Measurements from ENCODE around the gene CTNND1. TPM values are rescaled to one million over a fixed set of nuclear protein-coding genes. Genes with fewer than 3 reads are reported as not detected.

The CTNND1 gene
- total RNA-seq, 1 experiment from 2014 or later: 174 TPM

GRCh38 chr11:57802411-57802810 lies 40.8 kb downstream of the CTNND1 start:
- Histone ChIP-seq H3K9me3 (ENCODE audit: low read depth, low read length, poor library complexity, severe bottlenecking) (no peaks in the 10 kb centered on the region), H3K4me3 (ENCODE audit: low read depth, low read length, poor library complexity, severe bottlenecking) (no peak overlapping the region), H3K27me3 (replicated peaks; ENCODE audit: insufficient read depth, low read depth, low read length, poor library complexity) (no peaks in the 10 kb centered on the region), H3K36me3 (ENCODE audit: insufficient read depth, low read length, poor library complexity, severe bottlenecking) (peaks cover 72% of the 10 kb centered on the region), H3K4me1 (ENCODE audit: insufficient read depth, low read length, poor library complexity, severe bottlenecking) (peaks cover 17% of the 10 kb centered on the region), H3K27ac (ENCODE audit: low read depth, low read length, poor library complexity, severe bottlenecking) (no peak overlapping the region)
- POLR2A ChIA-PET (ENCODE audit: low non-redundant PET): no interaction called here
- CTCF ChIA-PET: interaction anchor here (1.1 to 4.6 kb wide), 3 partner anchors 42 to 54 kb away, joined by 4 to 89 read pairs (median 30); partner anchors contain the start of genes BTBD18 and CTNND1
- no peak for DNase-seq (ENCODE audit: low spot score)
- intact Hi-C loops (cut with micrococcal nuclease; ENCODE audit: unreplicated experiment): loop anchor here (5.0 to 10.0 kb wide), 3 partner anchors 235 to 722 kb away; partner anchors contain the start of gene UBE2L6
- no TSS peak for BruUV-seq (replicated peaks)
- TF ChIP-seq EZH2 (IDR thresholded peaks at IDR 0.05; ENCODE audit: borderline replicate concordance, low read depth, low read length, poor library complexity, severe bottlenecking) (no peak), CTCF (conservative IDR thresholded peaks at IDR 0.05; ENCODE audit: low read depth, low read length) (no peak)

GRCh38 chr11:57804466-57804865 lies 42.9 kb downstream of the CTNND1 start:
- ChIA-PET POLR2A (ENCODE audit: low non-redundant PET) (no interaction called here), CTCF (no interaction called here)
- intact Hi-C loops (cut with micrococcal nuclease; ENCODE audit: unreplicated experiment): loop anchor here (5.0 to 10.0 kb wide), 3 partner anchors 237 to 720 kb away; partner anchors contain the start of gene UBE2L6
- H3K36me3 ChIP-seq (ENCODE audit: insufficient read depth, low read length, poor library complexity, severe bottlenecking): peaks cover 79% of the 10 kb centered on the region
- DNase-seq (ENCODE audit: low spot score): no peak
- peaks cover 17% of the 10 kb centered on the region for H3K4me1 ChIP-seq (ENCODE audit: insufficient read depth, low read length, poor library complexity, severe bottlenecking)
- TF ChIP-seq EZH2 (IDR thresholded peaks at IDR 0.05; ENCODE audit: borderline replicate concordance, low read depth, low read length, poor library complexity, severe bottlenecking): no peak
- no peak for TF ChIP-seq CTCF (conservative IDR thresholded peaks at IDR 0.05; ENCODE audit: low read depth, low read length)
- no TSS peak for BruUV-seq (replicated peaks)
- no peak overlapping the region for H3K27ac ChIP-seq (ENCODE audit: low read depth, low read length, poor library complexity, severe bottlenecking)
- H3K4me3 ChIP-seq (ENCODE audit: low read depth, low read length, poor library complexity, severe bottlenecking): no peak overlapping the region
- no peaks in the 10 kb centered on the region for H3K9me3 ChIP-seq (ENCODE audit: low read depth, low read length, poor library complexity, severe bottlenecking)
- no peaks in the 10 kb centered on the region for H3K27me3 ChIP-seq (replicated peaks; ENCODE audit: insufficient read depth, low read depth, low read length, poor library complexity)

- POLR2A ChIA-PET (ENCODE audit: low non-redundant PET): no interaction called here
These were observed 44.2 kb downstream of the CTNND1 start for GRCh38 chr11:57805780-57806179.

More at GRCh38 chr11:57805780-57806179, 44.2 kb downstream of the CTNND1 start:
- BruUV-seq (replicated peaks): no TSS peak
- H3K4me1 ChIP-seq (ENCODE audit: insufficient read depth, low read length, poor library complexity, severe bottlenecking): peaks cover 11% of the 10 kb centered on the region
- H3K27ac ChIP-seq (ENCODE audit: low read depth, low read length, poor library complexity, severe bottlenecking): no peak overlapping the region
- H3K36me3 ChIP-seq (ENCODE audit: insufficient read depth, low read length, poor library complexity, severe bottlenecking): peaks cover 92% of the 10 kb centered on the region
- DNase-seq (ENCODE audit: low spot score): no peak
- no peaks in the 10 kb centered on the region for H3K9me3 ChIP-seq (ENCODE audit: low read depth, low read length, poor library complexity, severe bottlenecking)
- CTCF ChIA-PET: no interaction called here
- TF ChIP-seq EZH2 (IDR thresholded peaks at IDR 0.05; ENCODE audit: borderline replicate concordance, low read depth, low read length, poor library complexity, severe bottlenecking) (no peak), CTCF (conservative IDR thresholded peaks at IDR 0.05; ENCODE audit: low read depth, low read length) (no peak)
- H3K4me3 ChIP-seq (ENCODE audit: low read depth, low read length, poor library complexity, severe bottlenecking): no peak overlapping the region
- no peaks in the 10 kb centered on the region for H3K27me3 ChIP-seq (replicated peaks; ENCODE audit: insufficient read depth, low read depth, low read length, poor library complexity)
- intact Hi-C loops (cut with micrococcal nuclease; ENCODE audit: unreplicated experiment): loop anchor here (10.0 kb wide), 1 partner anchor 719 kb away; no protein-coding TSS in a partner anchor
